ENCODE data around the gene BCLAF1.

DNA sequence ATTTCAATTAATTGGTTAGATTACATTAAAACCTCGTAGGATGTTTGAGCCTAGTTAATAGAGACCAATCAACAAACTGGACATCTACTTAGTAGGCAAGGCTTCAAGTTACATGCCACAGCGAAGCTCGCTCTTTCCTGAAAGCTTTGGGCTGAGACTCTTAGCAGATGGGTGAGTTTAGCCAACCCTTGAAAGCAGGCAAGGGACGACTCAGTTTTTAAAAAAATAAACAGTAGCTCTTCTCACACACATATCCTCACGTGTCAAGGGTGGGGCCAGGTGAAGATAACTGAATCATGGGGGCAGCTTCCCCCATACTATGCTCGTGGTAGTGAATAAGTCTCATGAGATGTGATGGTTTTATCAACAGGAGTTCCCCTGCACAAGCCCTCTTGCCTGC, 40.3 kb downstream of the BCLAF1 start:
- TF ChIP-seq, protein P1, sequence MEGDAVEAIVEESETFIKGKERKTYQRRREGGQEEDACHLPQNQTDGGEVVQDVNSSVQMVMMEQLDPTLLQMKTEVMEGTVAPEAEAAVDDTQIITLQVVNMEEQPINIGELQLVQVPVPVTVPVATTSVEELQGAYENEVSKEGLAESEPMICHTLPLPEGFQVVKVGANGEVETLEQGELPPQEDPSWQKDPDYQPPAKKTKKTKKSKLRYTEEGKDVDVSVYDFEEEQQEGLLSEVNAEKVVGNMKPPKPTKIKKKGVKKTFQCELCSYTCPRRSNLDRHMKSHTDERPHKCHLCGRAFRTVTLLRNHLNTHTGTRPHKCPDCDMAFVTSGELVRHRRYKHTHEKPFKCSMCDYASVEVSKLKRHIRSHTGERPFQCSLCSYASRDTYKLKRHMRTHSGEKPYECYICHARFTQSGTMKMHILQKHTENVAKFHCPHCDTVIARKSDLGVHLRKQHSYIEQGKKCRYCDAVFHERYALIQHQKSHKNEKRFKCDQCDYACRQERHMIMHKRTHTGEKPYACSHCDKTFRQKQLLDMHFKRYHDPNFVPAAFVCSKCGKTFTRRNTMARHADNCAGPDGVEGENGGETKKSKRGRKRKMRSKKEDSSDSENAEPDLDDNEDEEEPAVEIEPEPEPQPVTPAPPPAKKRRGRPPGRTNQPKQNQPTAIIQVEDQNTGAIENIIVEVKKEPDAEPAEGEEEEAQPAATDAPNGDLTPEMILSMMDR (IDR thresholded peaks at IDR 0.05): no peak
- no peak for TF ChIP-seq POLR2A (IDR thresholded peaks at IDR 0.05)

All from tibial nerve (tissue), 3 donors.